ENCODE measurements around the gene SEMA3D. TPM values are rescaled to one million over a fixed set of nuclear protein-coding genes. Genes with fewer than 3 reads are reported as not detected.

The SEMA3D gene
- total and polyA plus RNA-seq, 12 donors: 0.80 to 9.3 (median 6.6) TPM

DNA sequence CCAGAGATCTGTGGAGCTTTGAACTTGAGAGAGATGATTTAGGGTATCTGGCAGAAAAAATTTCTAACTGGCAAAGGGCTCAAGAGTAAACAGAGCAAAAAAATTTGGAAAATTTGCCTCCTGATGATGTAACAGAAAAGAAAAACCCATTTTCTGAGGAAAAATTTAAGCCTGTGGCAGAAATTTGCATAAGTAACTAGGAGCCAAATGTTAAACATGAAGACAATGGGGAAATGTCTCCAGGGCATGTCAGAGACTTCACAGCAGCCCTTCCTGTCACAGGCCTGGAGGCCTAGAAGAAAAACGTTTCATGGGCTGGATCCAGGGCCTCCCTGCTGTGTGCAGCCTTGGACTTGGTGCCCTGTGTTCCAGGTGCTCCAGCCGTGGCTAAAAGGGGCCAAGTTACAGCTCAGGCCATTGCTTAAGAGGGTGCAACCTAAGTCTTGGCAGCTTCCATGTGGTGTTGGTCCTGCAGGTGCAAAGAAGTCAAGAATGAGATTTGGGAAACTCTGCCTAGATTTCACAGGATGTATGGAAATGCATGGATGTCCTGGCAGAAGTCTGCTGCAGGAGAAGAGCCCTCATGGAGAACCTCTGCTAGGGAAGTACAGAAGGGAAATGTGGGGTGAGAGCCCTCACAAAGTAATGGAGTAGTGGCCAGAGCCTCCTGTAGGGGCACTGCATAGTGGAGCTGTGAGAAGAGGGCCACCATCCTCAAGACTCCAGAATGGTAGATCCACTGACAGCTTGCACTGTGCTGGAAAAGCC, 8.1 kb downstream of the SEMA3D start:
- Histone ChIP-seq H3K9me3 (replicated peaks in 1 of 3) (no peaks in the 10 kb centered on the region), H3K27ac (no peak overlapping the region), H3K27me3 (no peaks in the 10 kb centered on the region), H3K4me3 (no peak overlapping the region), H3K4me1 (replicated peaks in 1 of 2) (no peaks in the 10 kb centered on the region), H3K36me3 (replicated peaks in 1 of 2) (no peaks in the 10 kb centered on the region)
- TF ChIP-seq, protein P1, sequence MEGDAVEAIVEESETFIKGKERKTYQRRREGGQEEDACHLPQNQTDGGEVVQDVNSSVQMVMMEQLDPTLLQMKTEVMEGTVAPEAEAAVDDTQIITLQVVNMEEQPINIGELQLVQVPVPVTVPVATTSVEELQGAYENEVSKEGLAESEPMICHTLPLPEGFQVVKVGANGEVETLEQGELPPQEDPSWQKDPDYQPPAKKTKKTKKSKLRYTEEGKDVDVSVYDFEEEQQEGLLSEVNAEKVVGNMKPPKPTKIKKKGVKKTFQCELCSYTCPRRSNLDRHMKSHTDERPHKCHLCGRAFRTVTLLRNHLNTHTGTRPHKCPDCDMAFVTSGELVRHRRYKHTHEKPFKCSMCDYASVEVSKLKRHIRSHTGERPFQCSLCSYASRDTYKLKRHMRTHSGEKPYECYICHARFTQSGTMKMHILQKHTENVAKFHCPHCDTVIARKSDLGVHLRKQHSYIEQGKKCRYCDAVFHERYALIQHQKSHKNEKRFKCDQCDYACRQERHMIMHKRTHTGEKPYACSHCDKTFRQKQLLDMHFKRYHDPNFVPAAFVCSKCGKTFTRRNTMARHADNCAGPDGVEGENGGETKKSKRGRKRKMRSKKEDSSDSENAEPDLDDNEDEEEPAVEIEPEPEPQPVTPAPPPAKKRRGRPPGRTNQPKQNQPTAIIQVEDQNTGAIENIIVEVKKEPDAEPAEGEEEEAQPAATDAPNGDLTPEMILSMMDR (IDR thresholded peaks at IDR 0.05): no peak
- no peak for TF ChIP-seq POLR2A (IDR thresholded peaks at IDR 0.05)
- no peak for DNase-seq
- intact Hi-C loops (cut with DNase I): no loop called here
- WGBS, 4 donors: 59 to 71% (median 64%) methylated on average over 1 to 2 of the region's 2 CpGs

DNA sequence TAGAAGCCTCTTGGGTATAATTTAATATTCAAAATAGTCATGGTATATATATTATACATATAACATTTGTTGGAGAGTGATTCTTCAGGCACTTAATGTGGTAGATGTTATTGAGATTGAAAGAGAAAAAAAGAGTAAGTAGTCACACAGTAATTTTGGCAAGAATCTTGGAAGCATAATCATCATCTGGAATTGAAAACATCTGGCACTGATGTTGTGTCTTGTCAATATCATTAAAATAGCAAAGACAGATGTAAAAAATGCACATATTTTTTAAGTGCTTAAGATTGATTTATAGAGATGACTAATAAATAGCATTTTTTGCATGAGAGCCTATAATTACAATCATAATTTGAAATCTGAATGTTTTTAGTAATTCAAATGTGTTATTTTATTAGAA, 9.5 kb downstream of the SEMA3D start:
- intact Hi-C loops (cut with DNase I): no loop called here
- TF ChIP-seq POLR2A (IDR thresholded peaks at IDR 0.05): no peak
- TF ChIP-seq, protein P1 (IDR thresholded peaks at IDR 0.05): no peak
- no peak overlapping the region for H3K27ac ChIP-seq
- H3K27me3 ChIP-seq: no peaks in the 10 kb centered on the region
- DNase-seq: no peak
- no peak overlapping the region for H3K4me3 ChIP-seq
- H3K9me3 ChIP-seq (replicated peaks in 1 of 3): no peaks in the 10 kb centered on the region
- H3K36me3 ChIP-seq (replicated peaks in 1 of 2): no peaks in the 10 kb centered on the region
- no peaks in the 10 kb centered on the region for H3K4me1 ChIP-seq (replicated peaks in 1 of 2)

DNA sequence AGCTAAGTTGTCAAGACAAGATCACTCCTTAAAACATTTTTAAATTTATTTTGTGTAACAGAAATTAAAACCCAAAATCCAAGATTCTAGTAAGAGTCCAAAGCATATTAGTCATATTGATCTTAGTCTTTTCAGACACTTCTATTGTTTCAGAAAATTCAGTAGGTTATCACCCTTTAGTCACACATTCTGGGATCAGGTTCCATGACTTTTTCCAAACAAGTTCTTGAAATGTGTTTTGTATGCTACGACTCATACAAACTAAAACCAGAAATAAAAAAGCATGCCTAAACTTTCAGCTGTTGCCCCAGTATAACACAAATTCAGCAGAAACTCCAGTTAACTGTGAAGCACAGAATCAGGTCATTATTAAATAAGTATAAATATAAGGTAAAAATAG, 10.7 kb downstream of the SEMA3D start:
- DNase-seq: no peak
- H3K27ac ChIP-seq: no peak overlapping the region
- no peaks in the 10 kb centered on the region for H3K36me3 ChIP-seq (replicated peaks in 1 of 2)
- no peak overlapping the region for H3K4me3 ChIP-seq
- no peaks in the 10 kb centered on the region for H3K4me1 ChIP-seq (replicated peaks in 1 of 2)
- intact Hi-C loops (cut with DNase I): no loop called here
- TF ChIP-seq, protein P1 (IDR thresholded peaks at IDR 0.05): no peak
- TF ChIP-seq POLR2A (IDR thresholded peaks at IDR 0.05): no peak
- H3K27me3 ChIP-seq: no peaks in the 10 kb centered on the region
- WGBS, 4 donors: 88 to 93% (median 89%) methylated on average over 1 of the region's 1 CpG
- H3K9me3 ChIP-seq (replicated peaks in 1 of 3): no peaks in the 10 kb centered on the region

DNA sequence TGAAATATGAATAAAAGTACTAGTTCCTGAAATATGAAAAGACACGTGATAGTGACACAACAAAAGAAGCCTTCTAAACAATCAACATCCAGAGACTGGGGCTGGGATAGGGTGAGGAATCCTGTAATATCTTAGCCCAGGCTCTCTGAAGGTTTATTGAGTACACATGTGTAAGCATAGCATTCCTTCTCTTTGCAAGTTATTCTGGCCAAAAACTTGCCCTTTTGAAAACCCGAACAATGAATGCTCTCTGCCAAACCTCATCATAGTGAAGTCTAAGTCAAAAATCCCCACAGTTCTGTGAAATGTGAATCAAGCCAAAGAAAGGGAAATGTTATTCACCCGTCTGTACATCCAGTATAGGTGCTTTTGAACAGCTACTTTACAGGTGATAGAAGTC, 11.6 kb downstream of the SEMA3D start:
- no peaks in the 10 kb centered on the region for H3K4me1 ChIP-seq (replicated peaks in 1 of 2)
- H3K4me3 ChIP-seq: no peak overlapping the region
- TF ChIP-seq, protein P1 (IDR thresholded peaks at IDR 0.05): no peak
- TF ChIP-seq POLR2A (IDR thresholded peaks at IDR 0.05): no peak
- no peaks in the 10 kb centered on the region for H3K36me3 ChIP-seq (replicated peaks in 1 of 2)
- WGBS, 4 donors: 63 to 73% (median 66%) methylated on average over 3 of the region's 3 CpGs
- no peaks in the 10 kb centered on the region for H3K27me3 ChIP-seq
- intact Hi-C loops (cut with DNase I): no loop called here
- no peaks in the 10 kb centered on the region for H3K9me3 ChIP-seq (replicated peaks in 1 of 3)
- H3K27ac ChIP-seq: no peak overlapping the region
- DNase-seq: no peak
